GM18951 (cell line): ENCODE results near the gene LRBA.
"Not testable (repeated sequence)": the region's sequence is repeated elsewhere in the genome, so short reads cannot be mapped to it uniquely, and the experiment has no call there.

Source experiments
- POLR2A ChIP-seq: IDR thresholded peaks from 4 replicates; pipeline ENCODE4 v1.6.1; 2011; ENCODE audit warnings: mild to moderate bottlenecking; ENCODE audit not compliant: insufficient read length, insufficient read depth; ENCODE audit errors: extremely low read depth
- in situ Hi-C: fragments of 300-500 bp; cut with MboI; formaldehyde crosslinking; loops from one replicate; pipeline ENCODE4 v1.12.0; 2022; ENCODE audit warnings: low sequenced_read_pairs, mixed read lengths, inconsistent platforms; ENCODE audit not compliant: unreplicated experiment

LRBA gene

GRCh38 chr4:150581056-150581605 lies 434.0 kb downstream of the LRBA start:
- in situ Hi-C loops: no loop called here
- no peak for TF ChIP-seq POLR2A

GRCh38 chr4:150580306-150580705 lies 434.8 kb downstream of the LRBA start:
- in situ Hi-C loops: no loop called here
- TF ChIP-seq POLR2A: no peak

GRCh38 chr4:150579551-150580234 lies 435.4 kb downstream of the LRBA start:
- no peak for TF ChIP-seq POLR2A
- in situ Hi-C loops: no loop called here

GRCh38 chr4:150578745-150579501 lies 436.2 kb downstream of the LRBA start:
- no peak for TF ChIP-seq POLR2A
- in situ Hi-C loops: no loop called here

GRCh38 chr4:150577796-150578195 lies 437.3 kb downstream of the LRBA start:
- no peak for TF ChIP-seq POLR2A
- in situ Hi-C loops: no loop called here

GRCh38 chr4:150574678-150575077 lies 440.4 kb downstream of the LRBA start:
- TF ChIP-seq POLR2A: no peak

GRCh38 chr4:150573534-150573933 lies 441.6 kb downstream of the LRBA start:
- in situ Hi-C loops: no loop called here
- TF ChIP-seq POLR2A: no peak

More at GRCh38 chr4:150574678-150575077, 440.4 kb downstream of the LRBA start:
- in situ Hi-C loops: no loop called here

GRCh38 chr4:150572704-150573504 lies 442.2 kb downstream of the LRBA start:
- TF ChIP-seq POLR2A: no peak
- in situ Hi-C loops: no loop called here

- no peak for TF ChIP-seq POLR2A
Observed at GRCh38 chr4:150570862-150571261, 444.2 kb downstream of the LRBA start.

GRCh38 chr4:150569998-150570535 lies 445.0 kb downstream of the LRBA start:
- no peak for TF ChIP-seq POLR2A
- in situ Hi-C loops: no loop called here

More at GRCh38 chr4:150570862-150571261, 444.2 kb downstream of the LRBA start:
- in situ Hi-C loops: no loop called here

- TF ChIP-seq POLR2A: no peak
Observed at GRCh38 chr4:150569384-150569987, 445.6 kb downstream of the LRBA start.

GRCh38 chr4:150567070-150567469 lies 448.0 kb downstream of the LRBA start:
- in situ Hi-C loops: no loop called here

More at GRCh38 chr4:150569384-150569987, 445.6 kb downstream of the LRBA start:
- in situ Hi-C loops: no loop called here

GRCh38 chr4:150564967-150565366 lies 450.1 kb downstream of the LRBA start:
- in situ Hi-C loops: not testable (repeated sequence)

More at GRCh38 chr4:150567070-150567469, 448.0 kb downstream of the LRBA start:
- TF ChIP-seq POLR2A: no peak

GRCh38 chr4:150562751-150563150 lies 452.3 kb downstream of the LRBA start:
- no peak for TF ChIP-seq POLR2A
- in situ Hi-C loops: no loop called here
